UCSD-AML1 (cell line): Measurements from ENCODE around the gene CYBC1.

Source experiments
- DNase-seq: peaks from one replicate; lab custom pipeline; 2025; ENCODE audit not compliant: unreplicated experiment; lab: John Stamatoyannopoulos, UW

CYBC1 gene

GRCh38 chr17:82411396-82412053 is 39.0 kb downstream of the CYBC1 start:
- DNase-seq: no peak

- no peak for DNase-seq
These were observed 40.4 kb downstream of the CYBC1 start for GRCh38 chr17:82410014-82410716.

- DNase-seq: no peak
These were observed 41.6 kb downstream of the CYBC1 start for GRCh38 chr17:82408938-82409318.

- no peak for DNase-seq
These were observed 42.1 kb downstream of the CYBC1 start for GRCh38 chr17:82408288-82408937.

- DNase-seq: peak; percentile 32
These were observed 43.3 kb downstream of the CYBC1 start for GRCh38 chr17:82407255-82407654.

GRCh38 chr17:82406131-82406671 is 44.4 kb downstream of the CYBC1 start:
- DNase-seq: no peak

- DNase-seq: no peak
These were observed 45.5 kb downstream of the CYBC1 start for GRCh38 chr17:82405051-82405450.

- DNase-seq: no peak
These were observed 46.6 kb downstream of the CYBC1 start for GRCh38 chr17:82403662-82404660.

GRCh38 chr17:82402865-82403264 is 47.7 kb downstream of the CYBC1 start:
- DNase-seq: no peak

GRCh38 chr17:82400830-82401229 is 49.7 kb downstream of the CYBC1 start:
- peak; percentile 82 for DNase-seq

- no peak for DNase-seq
These were observed 50.3 kb downstream of the CYBC1 start for GRCh38 chr17:82400206-82400605.

GRCh38 chr17:82399601-82400101 is 50.9 kb downstream of the CYBC1 start:
- DNase-seq: no peak

- no peak for DNase-seq
These were observed 51.5 kb downstream of the CYBC1 start for GRCh38 chr17:82399041-82399441.

- no peak for DNase-seq
These were observed 52.9 kb downstream of the CYBC1 start for GRCh38 chr17:82397449-82398335.

GRCh38 chr17:82396601-82397435 is 53.7 kb downstream of the CYBC1 start:
- DNase-seq: no peak

GRCh38 chr17:82394278-82394677 is 56.3 kb downstream of the CYBC1 start:
- DNase-seq: no peak

GRCh38 chr17:82392941-82393340 is 57.6 kb downstream of the CYBC1 start:
- DNase-seq: no peak
